HEK293T (cell line): ENCODE measurements around the gene NUP133.

Experiments
- FOXK2 ChIP-seq: fragments of 450-650 bp; IDR thresholded peaks from 2 replicates; pipeline ENCODE4 v1.6.1; 2016; ENCODE audit warnings: mild to moderate bottlenecking
- HDGF ChIP-seq: fragments of 450-650 bp; IDR thresholded peaks from 2 replicates; pipeline ENCODE4 v1.6.1; 2017; ENCODE audit warnings: antibody characterized with exemption, borderline replicate concordance
- SP1 ChIP-seq: fragments of 450-650 bp; IDR thresholded peaks from 2 replicates; pipeline ENCODE4 v1.6.1; 2017
- TARDBP ChIP-seq: fragments of 450-650 bp; IDR thresholded peaks from 2 replicates; pipeline ENCODE4 v1.6.1; 2016
- ZNF384 ChIP-seq: fragments of 450-650 bp; IDR thresholded peaks from 2 replicates; pipeline ENCODE4 v1.6.1; 2016

GRCh38 chr1:229531326-229531725 lies 23.2 kb upstream of the NUP133 start:
- TF ChIP-seq SP1 (no peak), FOXK2 (no peak), ZNF384 (no peak), TARDBP (no peak), HDGF (no peak)
